ENCODE data around the gene LIMS4.
"Not testable (repeated sequence)": the region's sequence is repeated elsewhere in the genome, so short reads cannot be mapped to it uniquely, and the experiment has no call there.

Gene LIMS4

DNA sequence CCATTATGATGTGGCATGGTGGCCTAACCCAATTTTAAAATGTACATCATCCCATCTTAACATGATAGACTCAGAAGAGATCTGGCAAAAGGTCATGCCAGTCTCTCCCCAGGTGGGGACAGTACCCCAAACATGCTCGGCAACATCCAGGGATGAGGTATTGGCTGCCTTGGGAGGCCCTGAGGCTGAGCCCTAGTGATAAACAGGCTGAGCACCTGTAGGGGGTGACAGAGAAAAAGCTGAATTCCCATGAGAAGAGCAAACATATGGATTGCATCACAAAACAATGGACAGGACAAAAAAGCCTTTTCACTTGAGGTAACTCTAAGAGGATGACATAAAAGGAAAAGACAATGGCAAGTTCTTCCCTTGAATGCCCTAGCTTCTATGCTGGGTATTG lies 65.5 kb downstream of the LIMS4 start:
- not testable (repeated sequence) for H2AFZ ChIP-seq; H3K9ac ChIP-seq; H3K79me2 ChIP-seq; H3K36me3 ChIP-seq (ENCODE audit: control insufficient read depth, insufficient read depth, low read length); H3K27ac ChIP-seq; H3K9me3 ChIP-seq (ENCODE audit: control insufficient read depth, low read length); H3K27me3 ChIP-seq (ENCODE audit: control insufficient read depth, insufficient read depth, low read length); H3K4me1 ChIP-seq; H3K4me3 ChIP-seq (ENCODE audit: low read depth, low read length); H3K4me2 ChIP-seq (ENCODE audit: low read length)

DNA sequence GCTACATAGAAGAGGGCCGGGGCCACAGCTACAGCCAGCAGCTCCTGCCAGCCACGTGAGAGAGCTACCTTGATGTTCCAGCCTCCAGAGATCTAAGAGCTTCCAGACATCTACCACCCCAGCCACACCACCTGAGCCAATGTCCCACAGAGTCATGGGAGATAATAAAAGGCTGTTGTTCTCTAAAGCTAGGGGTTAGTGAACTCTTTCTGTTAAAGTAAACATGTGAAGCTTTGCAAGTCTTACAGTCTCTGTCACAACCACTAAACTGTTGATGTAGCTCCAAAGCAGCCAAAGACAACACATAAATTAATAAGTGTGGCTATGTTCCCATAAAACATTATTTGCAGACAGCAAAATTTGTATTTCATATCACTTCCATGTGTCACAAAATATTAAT lies 67.6 kb downstream of the LIMS4 start:
- not testable (repeated sequence) for H3K36me3 ChIP-seq (ENCODE audit: control insufficient read depth, insufficient read depth, low read length); H3K9ac ChIP-seq; H3K9me3 ChIP-seq (ENCODE audit: control insufficient read depth, low read length); H3K4me2 ChIP-seq (ENCODE audit: low read length); H3K79me2 ChIP-seq; H3K4me1 ChIP-seq; H3K4me3 ChIP-seq (ENCODE audit: low read depth, low read length); H2AFZ ChIP-seq; H3K27me3 ChIP-seq (ENCODE audit: control insufficient read depth, insufficient read depth, low read length); H3K27ac ChIP-seq

DNA sequence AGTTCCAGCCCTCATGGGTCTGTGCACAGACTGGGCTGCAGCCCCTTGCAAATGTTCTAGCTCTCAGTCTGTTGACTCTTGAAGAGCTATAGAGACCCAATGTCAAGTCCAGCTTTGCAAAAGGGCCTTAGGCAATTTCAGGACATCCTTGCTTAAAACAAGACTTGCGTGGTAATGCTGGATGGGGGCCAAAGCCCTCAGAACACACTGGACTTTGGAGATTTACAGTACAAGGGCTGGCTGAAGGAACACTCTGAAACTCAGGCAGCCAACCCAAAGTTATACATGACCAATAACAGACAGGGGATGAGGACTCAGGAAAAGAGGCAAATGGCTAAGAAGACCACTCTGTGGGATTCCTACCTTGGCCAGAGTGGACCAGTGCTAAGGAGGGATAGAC lies 68.4 kb downstream of the LIMS4 start:
- not testable (repeated sequence) for H3K27me3 ChIP-seq (ENCODE audit: control insufficient read depth, insufficient read depth, low read length); H3K9ac ChIP-seq; H3K4me3 ChIP-seq (ENCODE audit: low read depth, low read length); H3K4me1 ChIP-seq; H3K27ac ChIP-seq; H3K79me2 ChIP-seq; H3K36me3 ChIP-seq (ENCODE audit: control insufficient read depth, insufficient read depth, low read length); H2AFZ ChIP-seq; H3K9me3 ChIP-seq (ENCODE audit: control insufficient read depth, low read length); H3K4me2 ChIP-seq (ENCODE audit: low read length)

DNA sequence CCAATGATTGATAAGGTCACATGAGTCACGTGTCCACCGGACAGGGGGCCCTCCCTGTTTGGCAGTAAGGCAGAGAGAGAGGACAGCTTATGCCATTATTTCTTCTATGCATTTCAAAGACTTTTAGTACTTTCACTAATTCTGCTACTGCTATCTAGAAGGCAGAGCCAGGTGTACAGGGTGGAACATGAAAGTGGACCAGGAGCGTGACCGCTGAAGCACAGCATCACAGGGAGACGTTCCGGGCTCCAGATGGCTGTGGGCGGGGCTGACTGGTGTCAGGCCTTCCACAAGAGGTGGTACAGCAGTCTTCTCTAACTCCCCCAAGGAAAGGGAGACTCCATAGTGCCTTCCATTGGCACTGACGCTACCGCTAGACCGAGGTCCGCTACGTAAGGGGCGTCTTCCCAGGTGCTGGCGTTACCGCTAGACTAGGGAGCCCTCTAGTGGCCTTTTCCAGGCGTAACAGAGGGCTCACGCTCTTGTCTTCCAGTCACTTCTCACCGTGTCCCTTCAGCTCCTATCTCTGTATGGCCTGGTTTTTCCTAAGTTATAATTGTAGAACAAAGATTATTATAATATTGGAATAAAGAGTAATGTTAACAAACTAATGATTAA lies 71.5 kb downstream of the LIMS4 start:
- H3K4me1 ChIP-seq; H3K9me3 ChIP-seq (ENCODE audit: control insufficient read depth, low read length); H3K9ac ChIP-seq; H3K27me3 ChIP-seq (ENCODE audit: control insufficient read depth, insufficient read depth, low read length); H2AFZ ChIP-seq; H3K36me3 ChIP-seq (ENCODE audit: control insufficient read depth, insufficient read depth, low read length); H3K4me3 ChIP-seq (ENCODE audit: low read depth, low read length); H3K27ac ChIP-seq; H3K79me2 ChIP-seq; H3K4me2 ChIP-seq (ENCODE audit: low read length): not testable (repeated sequence)

- not testable (repeated sequence) for H2AFZ ChIP-seq
Observed at GRCh38 chr2:110399378-110399777, 73.2 kb downstream of the LIMS4 start.

GRCh38 chr2:110395990-110396389 lies 76.6 kb downstream of the LIMS4 start:
- not testable (repeated sequence) for H2AFZ ChIP-seq; H3K4me1 ChIP-seq; H3K9ac ChIP-seq; H3K27me3 ChIP-seq (ENCODE audit: control insufficient read depth, insufficient read depth, low read length); H3K79me2 ChIP-seq; H3K4me2 ChIP-seq (ENCODE audit: low read length); H3K27ac ChIP-seq; H3K36me3 ChIP-seq (ENCODE audit: control insufficient read depth, insufficient read depth, low read length); H3K4me3 ChIP-seq (ENCODE audit: low read depth, low read length); H3K9me3 ChIP-seq (ENCODE audit: control insufficient read depth, low read length)

More at GRCh38 chr2:110399378-110399777, 73.2 kb downstream of the LIMS4 start:
- not testable (repeated sequence) for H3K9ac ChIP-seq; H3K79me2 ChIP-seq; H3K4me2 ChIP-seq (ENCODE audit: low read length); H3K4me3 ChIP-seq (ENCODE audit: low read depth, low read length); H3K9me3 ChIP-seq (ENCODE audit: control insufficient read depth, low read length); H3K27me3 ChIP-seq (ENCODE audit: control insufficient read depth, insufficient read depth, low read length); H3K27ac ChIP-seq; H3K36me3 ChIP-seq (ENCODE audit: control insufficient read depth, insufficient read depth, low read length); H3K4me1 ChIP-seq
